Measurements from ENCODE around the gene ZNF76.

ZNF76 gene

DNA sequence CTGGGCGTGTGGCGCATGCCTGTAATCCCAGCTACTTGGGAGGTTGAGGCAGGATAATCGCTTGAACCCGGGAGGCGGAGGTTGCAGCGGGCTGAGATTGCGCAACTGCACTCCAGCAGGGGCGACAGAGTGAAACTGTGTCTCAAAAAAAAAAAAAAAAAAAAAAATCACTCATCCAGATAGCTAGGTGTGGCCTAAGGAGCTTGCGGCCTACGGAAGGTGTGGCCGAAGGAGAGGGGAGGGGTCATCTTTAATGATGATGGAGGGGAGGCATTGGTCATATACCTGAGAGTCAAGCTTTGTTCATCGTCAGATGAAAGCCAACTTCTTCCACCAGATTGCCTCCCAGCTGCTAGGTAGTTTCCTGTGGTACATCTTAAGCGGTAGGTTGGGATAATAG, 82.0 kb downstream of the ZNF76 start:
- no peak for FAIRE-seq

DNA sequence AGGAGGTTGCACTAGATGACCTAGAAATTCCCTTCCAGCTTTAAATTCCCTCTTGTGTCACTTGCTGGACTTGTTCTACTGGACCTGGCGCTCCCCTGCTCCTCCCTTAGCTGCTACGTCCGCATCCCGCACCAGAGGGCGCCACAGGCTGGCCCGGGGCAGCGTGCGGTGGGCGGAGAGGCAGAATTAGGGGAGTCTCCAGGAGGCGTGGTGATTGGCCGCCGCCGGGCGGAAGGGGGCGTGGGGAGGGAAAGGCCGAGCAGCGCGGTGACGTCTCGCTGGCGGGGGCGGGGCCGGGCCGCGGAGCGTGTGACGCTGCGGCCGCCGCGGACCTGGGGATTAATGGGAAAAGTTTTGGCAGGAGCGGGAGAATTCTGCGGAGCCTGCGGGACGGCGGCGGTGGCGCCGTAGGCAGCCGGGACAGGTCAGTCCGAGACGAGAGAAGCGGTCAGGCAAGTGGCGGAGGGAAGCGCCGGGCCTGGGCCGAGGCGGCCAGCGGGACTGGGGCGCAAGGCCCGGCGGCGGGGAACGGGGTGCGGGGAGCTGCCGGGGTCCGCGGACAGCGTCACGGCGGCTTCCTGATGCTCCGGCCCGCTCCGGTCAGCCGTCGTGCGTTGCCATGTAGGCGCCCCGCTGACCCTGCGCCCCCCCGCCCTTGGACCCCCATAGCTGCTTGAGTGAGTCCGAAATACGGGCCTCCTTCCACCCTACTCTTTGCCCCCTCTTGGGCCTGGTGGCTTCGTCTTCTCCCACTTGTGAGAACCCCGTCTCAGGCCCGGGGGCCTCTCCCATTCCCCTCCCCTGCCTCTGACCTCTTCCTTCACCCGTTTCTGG, 82.9 kb downstream of the ZNF76 start, which contains the start of gene PPARD:
Gene PPARD, plus strand, starts transcription at position 301 of the 834 bp plus-strand sequence. CDS start 68,530 bp downstream, outside the sequence.
- FAIRE-seq, result peak; percentile 37

DNA sequence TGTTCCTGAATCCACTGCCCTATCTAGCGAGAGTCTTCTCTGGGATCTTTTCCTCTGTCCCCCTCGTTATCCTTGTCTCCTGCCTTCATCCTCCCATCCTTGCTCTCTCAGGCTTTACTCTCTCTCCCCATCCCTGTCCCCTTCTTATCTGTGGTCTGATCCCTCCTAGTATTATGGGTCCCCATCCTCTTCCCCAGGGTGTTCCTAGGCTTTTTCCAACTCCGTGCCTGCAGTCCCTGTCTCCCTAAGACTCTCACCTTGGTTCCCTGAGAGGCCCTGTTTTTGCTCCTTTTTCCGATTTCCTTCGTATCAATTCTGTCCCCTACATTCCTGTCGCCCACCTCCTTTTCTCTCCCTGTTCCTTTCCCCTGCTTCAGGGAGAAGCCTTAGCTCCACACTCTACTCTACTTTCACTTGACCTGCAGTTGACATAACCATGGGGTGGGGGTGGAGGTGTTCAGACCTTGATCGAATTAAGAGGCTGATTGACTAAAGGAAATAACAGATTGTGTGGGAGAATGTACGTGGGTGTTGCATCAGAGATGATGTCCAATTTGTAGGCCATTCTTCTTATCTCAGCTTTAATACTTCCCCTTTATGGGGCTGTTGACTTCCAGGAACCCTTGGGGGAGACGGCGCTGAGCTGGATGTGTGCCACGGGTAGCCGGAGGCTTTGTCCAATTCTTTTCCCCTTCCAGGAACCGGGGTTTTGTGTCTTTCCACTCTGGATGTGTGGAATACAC, 83.7 kb downstream of the ZNF76 start:
- FAIRE-seq, result no peak

DNA sequence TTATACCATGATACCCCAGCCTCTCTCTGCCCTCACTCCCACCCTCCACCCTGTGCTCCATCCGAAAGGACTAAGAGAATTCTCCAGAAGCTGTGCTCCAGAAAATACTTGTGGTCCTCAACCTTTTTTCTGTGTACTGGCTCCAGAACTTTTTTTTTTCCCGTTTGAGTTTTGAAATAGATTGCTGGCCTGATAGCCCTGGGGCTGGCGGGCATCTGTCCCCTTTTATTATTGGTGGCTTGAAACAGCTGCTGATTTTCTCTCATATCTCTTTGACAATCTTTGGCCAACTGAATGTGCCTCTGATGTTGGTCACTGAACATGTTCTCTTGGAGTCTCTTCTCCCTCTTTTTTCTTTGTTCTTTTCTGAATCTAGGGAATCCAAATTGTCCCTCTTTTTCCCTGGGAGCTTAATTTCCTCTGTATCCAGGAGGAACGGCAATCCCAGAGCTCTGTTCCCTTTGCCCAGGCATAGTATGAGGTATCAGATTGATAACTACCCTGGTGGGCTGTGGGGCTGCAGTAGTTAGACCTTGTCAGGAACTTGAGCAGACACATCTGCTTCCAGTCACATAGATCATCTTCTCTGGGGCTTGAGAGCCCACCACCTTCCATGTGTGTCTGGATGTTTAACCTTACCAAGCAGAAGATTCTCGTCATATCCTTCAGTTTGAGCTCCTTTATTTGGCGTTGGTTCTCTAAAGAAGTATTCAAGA, 84.5 kb downstream of the ZNF76 start:
- FAIRE-seq, result no peak

Measured in A204.1 (cell line).